HG02678 (cell line): ENCODE data around the gene SLC24A3.

ENCODE experiments used
- ATAC-seq: cut with Tn5 transposase; IDR thresholded peaks from one replicate; pipeline ENCODE4 v1.9.1; 2021; ENCODE audit warnings: mild to moderate bottlenecking, moderate library complexity; ENCODE audit not compliant: unreplicated experiment

The SLC24A3 gene

GRCh38 chr20:19725814-19726525, 513.5 kb downstream of the SLC24A3 start:
- no peak for ATAC-seq

- ATAC-seq: no peak
These were observed 514.9 kb downstream of the SLC24A3 start for GRCh38 chr20:19727251-19727847.

- no peak for ATAC-seq
These were observed 517.2 kb downstream of the SLC24A3 start for GRCh38 chr20:19729672-19730071.

GRCh38 chr20:19730706-19731105, 518.3 kb downstream of the SLC24A3 start:
- no peak for ATAC-seq

DNA sequence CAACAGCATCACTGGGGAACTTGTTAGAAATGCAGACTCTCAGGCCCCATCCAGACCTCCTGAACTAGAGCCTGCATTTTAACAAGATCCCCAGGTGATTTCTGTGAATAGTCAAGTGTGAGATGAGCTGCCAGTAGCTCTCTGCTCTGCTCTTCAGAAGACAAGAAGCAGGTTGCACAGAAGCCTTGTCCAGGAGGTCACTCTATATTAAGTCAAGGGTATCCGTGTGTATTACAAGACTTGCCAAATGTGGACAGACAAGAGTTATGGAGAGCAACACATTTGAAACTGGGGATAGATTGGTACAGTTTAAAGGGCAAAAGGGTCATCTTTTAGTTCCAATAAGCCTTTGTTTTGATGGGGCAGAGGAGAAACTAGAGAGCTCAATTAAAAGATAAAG, 522.4 kb downstream of the SLC24A3 start:
- ATAC-seq: no peak

DNA sequence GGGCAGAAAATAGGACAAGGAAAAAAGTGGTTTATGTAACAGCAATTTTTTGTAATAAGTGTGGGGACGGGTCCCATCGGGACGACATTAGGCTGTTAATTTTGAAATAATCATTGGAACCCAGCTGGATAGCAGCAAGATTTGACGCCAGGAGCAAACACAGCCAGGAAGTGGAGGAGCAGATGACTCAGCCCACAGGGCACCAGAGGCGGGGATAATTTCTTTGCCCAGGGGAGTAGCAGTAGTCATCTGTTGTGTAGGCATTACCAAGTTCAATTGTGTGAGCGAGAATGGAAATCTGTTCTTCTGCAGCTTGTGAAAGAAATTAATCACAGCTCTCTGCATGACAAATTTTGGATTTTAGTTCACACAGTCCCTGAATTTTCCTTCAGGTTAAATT, 523.0 kb downstream of the SLC24A3 start:
- ATAC-seq: no peak

DNA sequence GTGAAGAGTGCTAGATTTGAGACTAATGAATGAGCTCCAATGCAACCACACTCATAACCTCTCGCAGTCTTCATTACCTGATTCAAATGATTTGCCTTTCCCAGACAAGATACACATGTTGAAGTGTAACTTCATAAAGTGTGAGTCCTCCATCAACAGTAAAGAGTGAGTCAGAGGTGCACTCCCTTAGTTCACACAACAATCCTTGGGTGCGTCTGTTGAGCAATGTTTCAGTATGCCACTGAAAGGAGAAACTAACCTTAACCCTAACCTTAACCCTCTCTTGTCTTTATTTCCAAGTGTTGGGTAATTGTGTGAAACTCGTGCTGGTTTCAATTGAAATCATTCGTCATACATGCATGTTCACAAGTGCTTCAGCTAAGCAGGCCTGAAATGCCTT, 524.6 kb downstream of the SLC24A3 start:
- no peak for ATAC-seq

DNA sequence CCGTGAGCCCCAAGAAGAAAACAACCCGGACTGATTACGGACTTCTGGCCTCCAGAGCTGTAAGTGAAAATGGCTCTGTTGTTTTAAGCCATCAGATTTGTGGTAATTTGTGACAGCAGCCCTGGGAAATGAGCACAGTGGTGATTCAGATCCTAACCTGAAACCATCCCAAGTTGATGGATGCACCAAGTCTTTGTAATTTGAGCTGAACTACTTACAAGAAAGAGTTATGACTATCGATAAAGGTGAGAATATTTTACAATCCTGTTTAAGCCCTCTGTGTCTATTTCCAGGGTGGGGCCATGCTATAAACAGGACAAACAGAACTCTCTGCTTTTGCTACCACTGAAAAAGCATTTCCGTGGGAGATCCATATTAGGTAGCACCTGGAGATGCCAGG, 526.5 kb downstream of the SLC24A3 start:
- ATAC-seq: no peak

DNA sequence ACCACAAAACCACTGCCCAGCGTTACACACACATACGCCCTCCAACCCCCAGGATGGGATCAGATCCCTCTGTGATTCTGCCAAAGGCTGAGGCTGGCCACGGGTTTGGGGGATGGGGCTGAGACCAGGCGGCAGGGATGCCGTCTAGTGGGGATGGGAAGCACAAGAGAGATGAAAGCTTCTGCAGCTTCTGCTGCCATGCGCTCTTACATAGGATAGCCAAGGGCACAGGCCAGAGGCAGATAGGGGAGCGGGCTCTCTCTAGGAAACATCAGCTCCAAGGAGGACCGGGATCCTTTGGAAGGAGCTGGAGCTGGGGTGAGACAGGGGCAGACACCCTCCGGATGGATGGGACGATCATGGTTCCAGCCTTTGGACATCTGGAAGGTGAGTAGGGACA, 526.9 kb downstream of the SLC24A3 start:
- ATAC-seq: no peak

DNA sequence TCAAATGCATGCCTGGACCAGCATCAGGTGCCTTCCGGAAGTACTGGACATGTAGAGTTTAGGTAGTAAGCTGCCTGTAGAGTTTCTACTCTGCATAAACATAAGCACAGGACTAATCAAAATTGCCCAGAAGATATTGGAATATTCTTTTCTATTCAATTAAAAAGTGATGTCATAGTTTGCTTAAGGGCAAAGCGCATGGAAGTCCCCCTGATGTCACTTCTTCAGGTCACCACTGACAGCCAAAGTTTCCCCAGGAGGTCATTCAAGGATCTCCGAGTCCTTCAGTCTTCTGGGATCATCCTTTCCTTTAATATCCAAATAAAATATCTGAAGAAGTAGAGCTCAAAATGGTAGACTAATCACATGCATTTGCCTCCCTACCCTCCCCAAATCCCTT, 528.1 kb downstream of the SLC24A3 start:
- ATAC-seq: no peak

GRCh38 chr20:19741924-19742323, 529.5 kb downstream of the SLC24A3 start:
- ATAC-seq: no peak

- no peak for ATAC-seq
These were observed 530.7 kb downstream of the SLC24A3 start for GRCh38 chr20:19742974-19743639.

- no peak for ATAC-seq
These were observed 531.2 kb downstream of the SLC24A3 start for GRCh38 chr20:19743640-19743995.

DNA sequence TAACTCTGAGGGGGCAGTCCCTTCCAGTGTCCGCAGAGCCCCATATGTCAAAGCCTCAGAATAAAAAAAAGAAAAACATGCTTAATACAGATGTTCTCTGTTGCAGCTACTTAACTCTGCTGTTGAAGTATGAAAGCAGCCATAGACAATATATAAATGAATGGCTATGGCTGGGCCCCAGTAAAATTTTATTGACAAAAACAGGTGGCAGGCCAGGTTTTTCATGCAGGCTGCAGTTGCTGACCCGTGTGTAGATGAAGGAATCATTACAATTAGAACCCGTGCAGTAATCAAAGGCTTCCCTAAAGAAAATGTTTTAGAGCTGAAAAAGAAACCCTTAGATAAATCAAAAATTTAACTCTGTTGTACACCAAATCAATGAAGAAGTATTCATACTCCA, 532.7 kb downstream of the SLC24A3 start:
- no peak for ATAC-seq

GRCh38 chr20:19745584-19745983, 533.1 kb downstream of the SLC24A3 start:
- no peak for ATAC-seq

GRCh38 chr20:19746396-19746795, 534.0 kb downstream of the SLC24A3 start:
- no peak for ATAC-seq

- ATAC-seq: no peak
These were observed 535.5 kb downstream of the SLC24A3 start for GRCh38 chr20:19747903-19748302.

DNA sequence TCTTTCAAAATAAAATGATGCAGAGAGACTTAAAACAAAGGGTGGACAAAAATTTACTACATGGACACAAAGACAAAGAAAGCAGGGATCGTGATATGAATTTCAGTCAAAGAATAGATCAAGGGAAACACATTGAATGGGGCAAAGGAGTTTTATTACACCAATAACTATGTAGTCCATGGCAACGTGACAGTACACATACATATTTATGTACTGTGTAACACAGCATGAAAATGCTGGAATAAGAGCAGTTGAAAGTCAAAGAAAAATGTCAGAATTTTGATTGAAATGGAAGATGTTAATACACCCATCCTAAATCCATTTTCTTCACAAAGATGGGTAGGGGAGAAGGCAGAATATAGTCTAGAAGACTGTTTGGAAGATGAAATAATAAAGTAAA, 536.2 kb downstream of the SLC24A3 start:
- ATAC-seq: no peak

DNA sequence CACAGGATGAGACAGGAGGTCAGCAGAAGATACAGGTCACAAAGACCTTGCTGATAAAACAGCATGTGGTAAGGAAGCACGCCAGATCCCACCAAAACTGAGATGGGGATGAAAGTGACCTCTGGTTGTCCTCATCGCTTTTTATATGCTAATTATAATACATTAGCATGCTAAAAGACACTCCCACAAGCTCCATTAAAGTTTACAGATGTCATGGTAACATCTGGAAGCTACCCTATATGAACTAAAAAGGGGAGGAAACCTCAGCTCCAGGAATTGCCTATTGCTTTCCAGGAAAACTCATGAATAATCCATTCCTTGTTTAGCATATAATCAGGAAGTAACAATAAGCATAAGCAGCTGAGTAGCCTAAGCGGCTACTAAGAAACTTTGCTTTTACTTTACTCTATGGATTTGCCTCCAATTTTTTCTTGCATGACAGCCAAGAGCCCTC, 537.2 kb downstream of the SLC24A3 start:
- no peak for ATAC-seq

DNA sequence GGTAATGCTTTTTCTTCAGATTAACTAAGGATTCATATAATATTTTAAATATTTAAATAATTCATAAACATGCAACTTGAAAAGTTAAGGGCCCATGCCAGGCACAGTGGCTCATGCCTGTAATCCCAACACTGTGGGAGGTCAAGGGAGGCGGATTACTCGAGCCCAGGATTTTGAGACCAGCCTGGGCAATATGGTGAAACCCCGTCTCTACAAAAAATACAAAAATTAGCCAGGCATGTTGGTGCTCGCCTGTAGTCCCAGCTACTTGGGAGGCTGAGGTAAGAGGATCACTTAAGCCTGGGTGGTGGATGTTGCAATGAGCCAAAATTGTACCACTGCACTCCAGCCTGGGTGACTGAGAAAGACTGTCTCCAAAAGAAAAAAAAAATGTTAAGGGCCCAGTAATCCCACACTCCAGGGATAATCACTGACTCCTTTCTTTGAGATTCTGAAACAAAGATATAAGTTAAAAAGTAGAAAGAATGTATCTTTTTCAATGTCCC, 537.7 kb downstream of the SLC24A3 start:
- ATAC-seq: no peak

GRCh38 chr20:19750907-19751636, 538.6 kb downstream of the SLC24A3 start:
- ATAC-seq: no peak
